Measurements from ENCODE around the gene LPAR1. TPM values are rescaled to one million over a fixed set of nuclear protein-coding genes. Genes with fewer than 3 reads are reported as not detected.

Gene LPAR1
- total and polyA plus RNA-seq, 10 of the 15 experiments (the other 5 are each of a cell fraction or from before 2014, with no cell fraction given): 3.3 to 12.9 (median 8.4) TPM

- TF ChIP-seq SKIL (IDR thresholded peaks at IDR 0.05; ENCODE audit: low read depth, poor library complexity, severe bottlenecking) (no peak), HDAC6 (IDR thresholded peaks at IDR 0.05; ENCODE audit: unreplicated experiment) (peak; percentile 42), MXI1 (IDR thresholded peaks at IDR 0.05; ENCODE audit: low read depth, low read length) (no peak), BMI1 (IDR thresholded peaks at IDR 0.05; ENCODE audit: borderline replicate concordance) (no peak), IRF4 (IDR thresholded peaks at IDR 0.05; ENCODE audit: low read depth, low read length) (no peak), ELK1 (IDR thresholded peaks at IDR 0.05; ENCODE audit: low read depth, low read length) (no peak), FOS (IDR thresholded peaks at IDR 0.05; ENCODE audit: borderline replicate concordance, extremely low read depth, insufficient read length) (no peak), SP1 (IDR thresholded peaks at IDR 0.05; ENCODE audit: low read depth, low read length) (no peak), ZNF622 (IDR thresholded peaks at IDR 0.05) (no peak), HDAC2 (IDR thresholded peaks at IDR 0.05) (no peak), ZBTB11 (CRISPR knock-in tag; IDR thresholded peaks at IDR 0.05) (no peak), PKNOX1 (IDR thresholded peaks at IDR 0.05) (no peak), NR2C1 (IDR thresholded peaks at IDR 0.05) (0 out of 2 replicates have a peak, but pooled peaks have one; percentile 8), HSF1 (IDR thresholded peaks at IDR 0.05; ENCODE audit: low read depth, low read length) (no peak), RAD21 (IDR thresholded peaks at IDR 0.05; ENCODE audit: insufficient read depth, low read depth, low read length) (peak; percentile 65)
Observed at GRCh38 chr9:111037708-111038330, 451 bp downstream of the LPAR1 start (continued).

Measured in GM12878 (cell line).